Upper lobe of left lung (tissue), 4 donors: ENCODE measurements around the gene UPK3A.

Source experiments
- EP300 ChIP-seq, 4 donors: sonication (generic); formaldehyde crosslinking; IDR thresholded peaks; one replicate each; pipeline ENCODE4 v1.5.1; 2017; ENCODE audit warnings: antibody characterized with exemption in 4 of 4, control low read depth in 2 of 4
- POLR2A ChIP-seq, 4 donors: fragments of 450-650 bp; IDR thresholded peaks; one replicate each; pipeline ENCODE4 v1.5.1; 2016 to 2017; ENCODE audit warnings: antibody characterized with exemption in 4 of 4, mild to moderate bottlenecking in 2 of 4
- TF ChIP-seq, protein P1 (sequence below), 6 experiments: fragments of 450-650 bp in 4 of 6; fragments of 200-600 bp in 2 of 6; sonication (generic) in 2 of 6; IDR thresholded peaks; one replicate each; pipeline ENCODE4 v1.5.1; 2016 to 2019; ENCODE audit warnings: antibody characterized with exemption in 6 of 6

DNA sequence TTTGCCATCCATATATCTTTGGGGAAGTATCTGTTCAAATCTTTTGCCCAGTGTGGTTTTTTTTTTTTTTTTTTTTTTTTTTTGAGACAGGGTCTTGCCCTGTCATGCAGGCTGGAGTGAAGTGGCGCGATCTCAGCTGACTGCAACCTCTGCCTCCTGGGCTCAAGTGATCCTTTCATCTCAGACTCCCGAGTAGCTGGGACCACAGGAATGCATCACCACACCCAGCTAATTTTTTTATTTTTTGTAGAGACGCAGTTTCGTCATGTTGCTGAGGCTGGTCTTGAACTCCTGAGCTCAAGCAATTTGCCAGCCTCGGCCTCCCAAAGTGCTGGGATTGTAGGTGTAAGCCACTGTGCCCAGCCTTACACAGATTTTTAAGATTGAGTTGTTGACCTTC is 20.2 kb downstream of the UPK3A start:
- no peak for TF ChIP-seq POLR2A (IDR thresholded peaks at IDR 0.05)
- TF ChIP-seq EP300 (IDR thresholded peaks at IDR 0.05), result no peak
- TF ChIP-seq, protein P1, sequence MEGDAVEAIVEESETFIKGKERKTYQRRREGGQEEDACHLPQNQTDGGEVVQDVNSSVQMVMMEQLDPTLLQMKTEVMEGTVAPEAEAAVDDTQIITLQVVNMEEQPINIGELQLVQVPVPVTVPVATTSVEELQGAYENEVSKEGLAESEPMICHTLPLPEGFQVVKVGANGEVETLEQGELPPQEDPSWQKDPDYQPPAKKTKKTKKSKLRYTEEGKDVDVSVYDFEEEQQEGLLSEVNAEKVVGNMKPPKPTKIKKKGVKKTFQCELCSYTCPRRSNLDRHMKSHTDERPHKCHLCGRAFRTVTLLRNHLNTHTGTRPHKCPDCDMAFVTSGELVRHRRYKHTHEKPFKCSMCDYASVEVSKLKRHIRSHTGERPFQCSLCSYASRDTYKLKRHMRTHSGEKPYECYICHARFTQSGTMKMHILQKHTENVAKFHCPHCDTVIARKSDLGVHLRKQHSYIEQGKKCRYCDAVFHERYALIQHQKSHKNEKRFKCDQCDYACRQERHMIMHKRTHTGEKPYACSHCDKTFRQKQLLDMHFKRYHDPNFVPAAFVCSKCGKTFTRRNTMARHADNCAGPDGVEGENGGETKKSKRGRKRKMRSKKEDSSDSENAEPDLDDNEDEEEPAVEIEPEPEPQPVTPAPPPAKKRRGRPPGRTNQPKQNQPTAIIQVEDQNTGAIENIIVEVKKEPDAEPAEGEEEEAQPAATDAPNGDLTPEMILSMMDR (IDR thresholded peaks at IDR 0.05), result no peak
